ENCODE data around the gene SALL1. TPM values are rescaled to one million over a fixed set of nuclear protein-coding genes. Genes with fewer than 3 reads are reported as not detected.

The SALL1 gene
- total RNA-seq, 2 experiments from 2014 or later: not detected

- ChIA-PET POLR2A (no interaction called here), CTCF (no interaction called here)
Measured at GRCh38 chr16:51159296-51159695, 8.2 kb upstream of the SALL1 start.

DNA sequence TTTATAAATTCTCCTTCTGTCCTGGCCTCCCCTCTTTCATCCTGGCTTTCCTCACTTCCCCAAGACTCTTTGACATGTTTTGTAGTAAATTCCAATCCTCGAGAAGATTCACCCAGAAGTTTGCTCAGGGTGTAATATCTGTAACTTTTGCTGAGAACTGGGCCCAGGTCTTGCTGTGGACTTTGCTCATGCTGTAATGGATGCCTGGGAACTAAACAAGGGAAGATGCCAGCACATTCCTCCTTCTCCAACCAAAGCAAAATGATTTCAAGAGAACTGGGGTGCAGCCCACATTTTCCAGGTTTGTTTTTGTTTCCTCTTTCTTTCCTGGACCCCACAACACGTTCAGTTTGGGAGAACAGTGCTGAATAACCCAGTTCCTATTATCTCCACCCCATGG lies 6.6 kb upstream of the SALL1 start:
- ChIA-PET CTCF (no interaction called here), POLR2A (no interaction called here)

DNA sequence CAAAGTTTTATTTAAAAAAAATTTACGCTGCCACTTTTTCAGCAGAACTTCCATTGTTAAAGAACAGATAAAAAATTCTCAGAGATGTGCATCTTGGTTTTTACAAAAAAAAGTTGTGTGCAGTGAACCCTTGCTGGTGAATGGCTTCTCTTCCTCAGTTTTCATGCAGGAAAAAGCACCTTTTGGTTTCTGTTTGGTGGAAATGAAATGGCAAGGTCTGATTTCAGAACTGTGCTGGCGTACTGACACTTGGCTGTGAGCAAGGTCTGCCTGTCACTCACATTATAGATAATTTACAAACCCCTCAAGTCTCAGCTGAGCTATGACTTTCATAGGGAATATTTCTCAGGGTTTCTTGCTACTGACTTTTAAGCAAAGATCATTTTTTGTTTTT lies 5.7 kb upstream of the SALL1 start:
- POLR2A ChIA-PET: no interaction called here
- CTCF ChIA-PET: no interaction called here

- ChIA-PET CTCF (no interaction called here), POLR2A (no interaction called here)
Measured at GRCh38 chr16:51155820-51156806, 5.0 kb upstream of the SALL1 start.

- ChIA-PET CTCF (no interaction called here), POLR2A (no interaction called here)
Measured at GRCh38 chr16:51155199-51155607, 4.1 kb upstream of the SALL1 start.

DNA sequence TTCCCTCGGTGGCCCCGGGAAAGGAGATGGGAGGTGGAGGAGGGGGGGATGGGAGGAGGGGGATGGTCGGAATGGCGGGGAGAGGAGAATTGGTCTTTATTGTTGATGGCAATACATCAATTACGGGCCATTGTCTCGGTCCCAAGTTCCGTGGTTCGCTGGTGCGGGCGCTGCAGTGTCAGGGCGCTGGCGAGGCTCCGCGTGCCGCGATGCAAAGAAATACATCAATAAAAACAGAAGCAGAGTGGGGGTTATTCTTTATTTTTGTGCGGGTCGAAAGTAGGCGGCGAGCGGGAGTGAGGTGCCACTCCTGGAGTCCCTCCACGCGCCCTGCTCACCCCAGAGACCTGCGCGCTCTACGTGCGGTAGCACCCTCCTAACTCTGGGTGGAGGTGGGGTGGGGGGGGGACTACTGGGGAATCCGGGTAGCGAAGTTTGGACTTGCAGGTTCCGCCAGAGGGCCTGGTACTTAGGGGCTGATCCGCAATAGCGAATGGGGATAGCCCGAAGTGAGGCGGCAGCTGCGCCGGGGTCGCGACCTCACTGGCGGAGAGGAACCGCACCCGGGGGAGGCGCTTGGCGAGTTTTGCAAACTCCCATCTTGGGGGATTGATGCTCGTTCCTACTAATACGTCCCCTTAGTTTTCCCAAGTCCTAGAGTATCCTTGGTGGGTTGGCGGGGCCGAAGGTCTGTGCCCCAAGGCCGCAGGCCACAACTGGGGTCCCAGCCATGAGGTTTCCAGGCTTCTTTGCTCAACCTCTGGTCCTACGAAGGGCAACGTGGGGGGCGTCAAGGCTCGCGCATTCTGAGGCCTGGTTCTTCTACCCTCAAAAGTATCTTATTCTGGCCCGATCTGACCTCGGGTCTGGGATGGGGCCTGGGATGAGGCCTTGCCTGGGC lies 3.5 kb upstream of the SALL1 start:
- CTCF ChIA-PET: no interaction called here

GRCh38 chr16:51153577-51154031 lies 2.5 kb upstream of the SALL1 start:
- CTCF ChIA-PET: no interaction called here

More for the DNA sequence above, 3.5 kb upstream of the SALL1 start:
- POLR2A ChIA-PET: no interaction called here

DNA sequence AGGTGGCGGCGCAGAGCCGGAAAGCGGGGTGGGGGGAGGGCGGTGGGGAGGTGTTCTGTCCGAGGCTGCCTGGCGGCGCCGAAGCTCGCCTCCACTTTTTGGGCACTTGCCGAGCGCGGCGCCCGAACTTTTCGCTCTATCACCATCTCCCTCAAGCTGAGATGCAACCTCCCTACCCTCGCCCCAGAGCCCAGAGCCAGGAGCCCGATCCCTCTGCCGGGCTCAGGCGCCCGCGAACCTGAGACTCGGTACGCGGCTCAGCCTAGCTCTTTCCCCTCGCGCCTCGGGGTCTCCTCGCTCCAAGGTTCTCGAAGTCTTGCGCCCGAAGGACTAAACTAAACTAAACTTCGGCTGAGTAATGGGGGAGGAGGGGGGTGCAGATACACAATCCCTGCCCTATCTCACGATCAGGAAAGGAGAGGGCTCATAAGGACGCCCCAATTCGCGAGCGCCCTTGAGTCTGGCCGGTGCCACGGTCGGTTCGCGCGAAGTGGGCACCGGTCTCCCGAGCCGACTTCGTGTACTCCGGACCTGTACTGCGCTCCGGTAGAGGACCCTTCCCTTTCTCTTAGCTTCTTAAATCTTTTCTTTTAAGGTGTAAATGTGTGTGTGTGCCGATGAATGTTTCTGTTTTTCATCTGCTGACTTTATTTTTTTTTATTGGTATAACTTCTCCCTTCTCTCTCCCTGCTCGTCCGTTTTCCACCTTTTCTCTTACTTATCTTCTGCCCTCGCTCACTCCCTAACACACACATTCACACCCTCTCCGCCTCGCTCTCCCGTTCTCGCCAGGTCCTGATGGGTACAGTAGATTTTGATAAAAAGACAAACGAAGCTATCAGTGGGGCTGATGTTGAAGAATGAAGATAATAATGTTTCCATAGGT lies 1.9 kb upstream of the SALL1 start:
- CTCF ChIA-PET: no interaction called here

More at GRCh38 chr16:51153577-51154031, 2.5 kb upstream of the SALL1 start:
- POLR2A ChIA-PET: no interaction called here

GRCh38 chr16:51151961-51152663 lies 1.0 kb upstream of the SALL1 start:
- ChIA-PET POLR2A (no interaction called here), CTCF (no interaction called here)

More for the DNA sequence above, 1.9 kb upstream of the SALL1 start:
- POLR2A ChIA-PET: no interaction called here

DNA sequence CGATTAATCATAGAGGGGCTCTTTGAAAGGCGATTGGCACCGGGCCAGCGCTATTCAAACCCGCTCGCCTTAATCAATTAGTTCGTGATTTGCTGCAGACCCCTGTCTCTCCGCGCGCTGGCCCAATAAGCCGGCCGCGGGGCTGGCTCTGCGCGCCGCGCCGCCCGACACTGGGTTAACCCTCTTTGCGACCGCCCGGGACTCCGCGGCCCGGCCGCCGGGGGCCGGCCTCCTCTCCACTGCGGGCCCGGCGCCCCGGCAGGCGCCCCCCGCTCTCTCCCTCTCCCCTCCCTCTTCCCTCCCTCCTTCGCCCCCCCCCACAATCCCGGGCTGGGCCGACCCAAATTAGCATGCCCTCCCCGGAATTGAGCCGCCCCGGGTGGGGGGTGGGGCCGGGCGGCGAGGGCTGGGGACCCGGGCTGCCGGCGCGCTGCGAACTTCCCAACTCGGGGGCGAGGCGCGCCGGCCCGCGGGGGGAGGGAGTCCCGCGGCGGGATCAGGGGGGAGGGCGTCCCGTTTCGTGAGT lies 428 bp upstream of the SALL1 start:
- CTCF ChIA-PET: no interaction called here
- POLR2A ChIA-PET: no interaction called here

GRCh38 chr16:51150165-51150887 lies 744 bp downstream of the SALL1 start:
- ChIA-PET POLR2A (no interaction called here), CTCF (no interaction called here)

GRCh38 chr16:51149721-51150164 lies 1.3 kb downstream of the SALL1 start:
- ChIA-PET CTCF (no interaction called here), POLR2A (no interaction called here)

DNA sequence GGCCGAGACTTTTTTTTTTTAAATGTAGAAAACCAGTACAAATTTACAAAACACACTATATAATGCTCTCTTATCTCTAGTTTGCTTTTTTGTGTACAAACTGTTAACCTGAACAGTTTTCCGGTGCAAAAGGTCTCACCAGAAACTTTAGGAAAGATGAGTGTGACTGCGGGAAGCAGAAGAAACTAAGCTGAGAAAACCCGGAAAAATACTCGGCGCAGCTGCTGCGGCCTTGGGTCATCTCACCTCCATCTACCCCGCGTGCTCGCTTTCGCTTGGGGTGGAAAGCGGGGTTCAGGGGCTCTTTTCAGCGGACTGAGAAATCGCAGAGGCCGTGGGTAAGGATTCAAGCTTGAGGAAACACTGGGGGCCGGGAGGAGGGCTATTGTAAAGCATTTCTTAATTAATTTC lies 1.8 kb downstream of the SALL1 start:
- ChIA-PET CTCF (no interaction called here), POLR2A (no interaction called here)

DNA sequence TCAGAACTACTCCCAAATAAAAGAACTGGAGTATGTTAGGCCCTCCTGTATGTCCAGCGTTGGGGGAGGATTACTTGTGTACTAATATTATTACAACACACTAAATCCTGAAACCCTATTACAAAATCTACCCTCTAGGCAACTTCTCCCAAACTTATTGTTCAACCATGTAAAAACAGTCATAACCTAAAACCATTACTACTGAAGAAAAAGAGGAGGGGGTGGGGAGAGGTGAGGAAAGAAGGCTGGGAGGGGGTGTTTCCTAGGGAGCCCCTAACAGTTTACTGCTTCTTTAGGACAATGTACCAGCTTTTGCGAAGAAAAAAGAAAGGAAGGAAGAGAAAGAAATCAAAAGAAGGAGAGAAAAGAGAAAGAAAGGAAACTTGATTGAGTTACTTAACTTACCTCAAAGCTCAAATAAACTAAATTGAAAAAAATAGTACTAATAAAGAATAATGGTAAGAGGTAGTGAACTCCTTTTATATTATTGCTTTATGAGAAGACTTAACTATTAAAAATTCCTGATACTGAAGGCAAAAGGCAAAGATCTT lies 2.3 kb downstream of the SALL1 start:
- CTCF ChIA-PET: no interaction called here

GRCh38 chr16:51147776-51148677 lies 3.0 kb downstream of the SALL1 start:
- CTCF ChIA-PET: no interaction called here
- POLR2A ChIA-PET: no interaction called here

More for the DNA sequence above, 2.3 kb downstream of the SALL1 start:
- POLR2A ChIA-PET: no interaction called here

GRCh38 chr16:51146256-51146924 lies 4.7 kb downstream of the SALL1 start:
- ChIA-PET POLR2A (no interaction called here), CTCF (no interaction called here)

Data from activated CD8-positive, alpha-beta memory T cell treated with anti-CD3 and anti-CD28 coated beads for 36 hours (primary cell).